GM18858 (cell line): ENCODE data around the gene AUNIP.
"Not testable (repeated sequence)": the region's sequence is repeated elsewhere in the genome, so short reads cannot be mapped to it uniquely, and the experiment has no call there.

Experiments
- ATAC-seq: cut with Tn5 transposase; IDR thresholded peaks from one replicate; pipeline ENCODE4 v1.9.1; 2021; ENCODE audit not compliant: unreplicated experiment

AUNIP gene

DNA sequence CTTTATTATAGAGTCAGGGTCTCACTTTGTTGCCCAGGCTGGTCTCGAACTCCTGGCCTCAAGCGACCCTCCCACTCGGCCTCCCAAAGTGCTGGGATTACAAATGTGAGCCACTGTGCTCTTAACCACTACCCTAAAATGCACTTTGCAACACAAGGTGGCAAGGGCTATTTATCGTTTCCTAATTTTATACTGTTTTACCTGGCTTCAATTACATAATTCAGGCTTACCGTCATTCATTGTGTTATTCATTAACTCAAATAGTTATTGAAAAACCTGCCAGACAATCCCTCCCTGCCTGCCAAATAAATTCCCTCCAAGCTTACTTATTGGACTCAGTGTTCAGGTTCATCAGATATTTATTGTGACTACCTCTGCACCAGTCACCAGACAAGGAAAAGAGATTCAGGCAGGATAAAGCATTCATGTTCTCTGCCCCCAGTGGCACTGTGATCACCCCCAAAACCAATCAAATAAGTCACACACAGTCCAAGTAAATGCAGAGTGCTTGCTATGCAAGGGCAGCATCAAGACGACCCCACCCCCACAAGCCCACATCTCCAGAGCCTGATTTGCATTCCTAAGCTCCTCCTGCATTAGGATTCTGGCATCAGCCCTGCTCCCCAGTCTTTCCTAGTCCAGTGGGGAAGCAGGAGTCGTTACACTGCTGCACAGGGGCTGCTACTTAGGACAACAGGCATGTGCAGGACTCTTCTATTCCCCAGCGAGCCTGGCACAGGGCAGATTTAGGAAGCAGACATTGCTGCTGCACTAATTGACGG, 8.1 kb upstream of the AUNIP start:
- ATAC-seq, result no peak

DNA sequence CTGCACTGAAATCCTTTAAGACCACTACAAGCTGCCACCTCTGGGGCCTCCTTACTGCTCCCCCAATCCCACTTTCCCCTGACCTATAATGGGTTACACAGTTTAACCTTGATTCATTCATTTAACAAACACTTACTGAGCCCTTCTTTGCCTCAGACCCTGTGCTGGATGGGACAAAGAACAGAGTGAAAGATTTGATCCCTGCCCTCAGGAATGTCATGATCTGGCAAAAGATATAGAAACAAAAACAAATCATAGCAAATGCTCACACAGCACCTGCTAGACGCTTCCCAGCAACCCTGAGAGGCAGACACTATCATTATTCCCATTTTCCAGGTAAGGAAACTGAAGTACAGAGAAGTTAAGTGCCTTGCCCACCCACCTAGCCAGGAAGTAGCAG, 7.0 kb upstream of the AUNIP start:
- ATAC-seq, result no peak

DNA sequence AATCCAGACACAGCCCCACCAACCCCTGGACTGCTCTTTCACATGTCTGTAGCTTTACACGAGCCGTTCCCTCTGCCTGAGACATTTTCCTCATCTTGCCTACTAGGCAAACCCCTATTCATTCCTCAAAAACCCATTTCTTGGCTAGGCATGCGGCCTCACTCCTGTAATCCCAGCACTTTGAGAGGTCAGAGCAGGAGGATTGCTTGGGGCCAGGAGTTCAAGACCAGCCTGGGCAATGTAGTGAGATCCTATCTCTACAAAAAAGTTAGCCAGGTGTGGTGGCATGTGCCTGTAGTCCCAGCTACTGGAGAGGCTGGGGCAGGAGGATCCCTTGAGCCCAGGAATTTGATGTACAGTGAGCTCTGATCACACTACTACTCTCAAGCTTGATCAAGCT, 5.2 kb upstream of the AUNIP start:
- ATAC-seq, result no peak

DNA sequence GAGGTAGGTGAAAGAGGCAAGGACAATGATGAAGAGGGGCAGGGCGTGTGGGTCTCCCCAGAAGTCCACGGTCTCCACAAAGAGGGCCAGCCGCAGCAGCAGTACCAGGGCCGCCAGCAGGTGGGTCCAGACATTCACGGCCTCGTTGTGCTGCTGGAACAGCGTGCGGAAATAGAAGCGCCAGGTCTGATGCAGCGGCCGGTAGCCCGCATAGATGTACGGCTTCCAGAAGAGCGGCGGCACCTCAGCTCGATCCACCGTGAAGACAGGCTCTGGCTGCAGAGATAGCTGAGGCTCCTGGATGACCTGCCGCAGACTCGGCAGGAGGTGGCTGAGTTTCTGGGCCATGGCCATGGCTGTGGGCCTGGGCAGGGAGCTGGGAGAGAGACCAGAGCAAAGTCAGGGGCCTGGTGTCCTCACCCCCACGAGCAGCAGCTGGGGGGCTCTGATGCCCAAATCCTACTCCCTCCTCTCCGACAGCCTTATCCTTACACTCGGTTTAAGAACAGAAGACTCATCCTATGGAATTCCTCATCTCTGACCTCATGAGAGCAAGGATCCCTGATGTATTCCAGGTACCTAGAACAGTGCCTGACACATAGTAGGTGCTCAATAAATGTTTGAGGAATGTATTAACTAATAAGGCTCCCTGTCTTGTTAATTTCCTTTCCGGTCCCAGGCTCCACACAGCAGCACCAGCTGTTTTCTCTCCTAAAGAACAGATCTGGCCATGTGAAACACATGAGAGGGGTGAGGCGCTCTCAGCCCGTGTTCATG, 4.4 kb upstream of the AUNIP start:
- ATAC-seq, result no peak

DNA sequence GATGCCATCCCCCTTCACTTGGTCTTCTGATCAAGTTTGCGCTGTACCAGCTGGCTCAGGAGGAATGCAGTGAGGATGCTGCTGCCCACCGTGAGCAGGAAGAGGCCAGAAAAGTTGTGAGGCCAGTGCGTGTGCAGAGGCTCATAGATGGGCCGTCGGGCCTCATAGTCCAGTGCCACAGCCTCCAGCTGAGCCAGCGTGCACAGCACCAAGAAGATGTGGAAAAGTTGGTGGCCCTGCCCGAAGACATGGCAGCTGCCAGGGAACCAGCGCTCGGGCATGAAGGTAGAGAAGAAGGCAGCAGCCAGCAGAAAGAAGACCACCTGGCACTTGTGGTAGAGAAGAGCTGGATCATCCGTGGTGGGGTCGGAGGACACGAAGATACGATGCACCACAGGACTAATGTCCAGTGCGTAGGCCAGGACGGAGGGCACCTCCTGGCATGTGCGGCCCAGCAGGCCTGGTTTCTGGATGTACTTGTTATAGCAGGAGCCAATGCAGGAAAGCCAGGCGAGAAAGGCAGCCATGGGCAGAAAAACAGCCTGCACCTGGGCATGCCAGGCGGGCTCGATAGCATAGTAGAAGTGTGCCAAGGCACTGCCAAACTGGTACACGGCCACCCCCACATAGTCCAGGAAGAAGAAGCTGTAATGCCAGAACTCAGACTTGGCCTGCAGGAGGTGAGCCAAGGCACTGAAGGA, 3.7 kb upstream of the AUNIP start:
- no peak for ATAC-seq

DNA sequence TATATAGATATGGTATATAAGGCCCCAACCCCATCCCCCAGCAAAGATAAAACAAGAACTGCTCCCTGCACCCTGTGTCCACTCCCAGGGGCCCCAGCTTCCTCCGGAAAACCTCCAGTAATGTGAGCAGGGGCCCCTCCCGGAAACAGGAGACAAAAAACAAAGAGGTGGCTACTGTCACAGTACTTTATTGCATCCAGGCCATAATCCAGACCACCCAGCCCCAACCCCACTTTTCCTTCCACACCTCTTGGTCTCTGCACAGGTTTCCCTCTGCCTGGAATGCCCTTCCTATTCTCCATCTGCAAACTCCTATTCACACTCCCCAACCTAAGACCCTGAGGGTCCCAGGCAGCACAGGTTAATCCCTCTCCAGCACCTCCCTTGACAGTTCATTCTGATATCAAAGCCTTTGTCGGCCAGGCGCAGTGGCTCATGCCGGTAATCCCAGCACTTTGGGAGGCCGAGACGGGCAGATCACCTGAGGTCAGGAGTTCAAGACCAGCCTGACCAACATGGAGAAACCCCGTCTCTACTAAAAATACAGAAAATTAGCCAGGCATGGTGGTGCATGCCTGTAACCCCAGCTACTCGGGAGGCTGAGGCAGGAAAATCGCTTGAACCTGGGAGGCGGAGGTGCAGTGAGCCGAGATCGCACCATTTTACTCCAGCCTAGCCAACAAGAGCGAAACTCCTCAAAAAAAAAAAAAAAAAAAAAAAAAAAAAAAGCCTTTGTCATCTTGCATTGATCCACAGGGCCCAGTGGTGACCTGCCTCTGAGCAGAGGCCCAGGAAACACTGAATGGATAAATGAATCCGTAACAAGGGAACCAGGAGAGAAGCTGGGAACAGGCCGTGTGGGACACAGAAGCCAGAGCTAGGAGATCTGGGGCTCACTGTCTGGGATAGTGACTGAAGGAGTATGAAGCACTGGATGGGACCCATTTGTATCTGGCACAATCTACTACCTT, 2.3 kb upstream of the AUNIP start:
- ATAC-seq, result no peak

DNA sequence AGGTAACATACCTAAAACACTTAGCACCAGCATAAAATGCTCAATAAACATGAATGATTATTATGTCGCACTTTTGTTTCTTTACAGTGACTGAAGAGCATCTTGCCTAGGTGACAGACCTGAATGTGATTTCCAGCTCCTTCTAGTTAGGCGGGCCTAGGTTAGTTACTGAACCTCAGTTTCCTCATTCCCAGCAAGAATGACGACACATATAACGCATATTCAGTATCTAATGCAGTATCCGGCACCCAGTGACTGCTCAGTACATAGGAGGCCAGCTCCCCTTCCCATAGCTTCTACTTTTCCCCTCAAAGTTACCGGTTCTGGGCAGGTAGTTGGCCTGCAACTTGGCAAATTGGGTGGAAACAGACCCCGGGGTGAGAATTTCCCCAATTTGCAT, 763 bp downstream of the AUNIP start:
- no peak for ATAC-seq

DNA sequence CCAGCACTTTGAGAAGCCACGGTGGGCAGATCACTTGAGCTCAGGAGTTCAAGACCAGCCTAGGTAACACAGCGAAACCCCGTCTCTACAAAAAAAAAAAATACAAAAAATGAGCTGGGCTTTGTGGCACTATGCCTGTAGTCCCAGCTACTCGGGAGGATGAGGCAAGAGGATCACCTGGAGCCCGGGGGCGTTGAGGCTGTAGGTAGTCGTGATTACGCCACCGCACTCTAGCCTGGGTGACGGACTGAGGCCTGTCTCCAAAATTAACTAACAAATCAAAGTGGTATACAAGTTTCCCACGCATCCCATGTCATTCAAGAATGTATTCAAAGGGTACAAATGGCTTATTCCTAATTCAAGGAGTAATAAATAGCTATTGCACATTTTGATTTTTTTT, 2.4 kb downstream of the AUNIP start:
- no peak for ATAC-seq

DNA sequence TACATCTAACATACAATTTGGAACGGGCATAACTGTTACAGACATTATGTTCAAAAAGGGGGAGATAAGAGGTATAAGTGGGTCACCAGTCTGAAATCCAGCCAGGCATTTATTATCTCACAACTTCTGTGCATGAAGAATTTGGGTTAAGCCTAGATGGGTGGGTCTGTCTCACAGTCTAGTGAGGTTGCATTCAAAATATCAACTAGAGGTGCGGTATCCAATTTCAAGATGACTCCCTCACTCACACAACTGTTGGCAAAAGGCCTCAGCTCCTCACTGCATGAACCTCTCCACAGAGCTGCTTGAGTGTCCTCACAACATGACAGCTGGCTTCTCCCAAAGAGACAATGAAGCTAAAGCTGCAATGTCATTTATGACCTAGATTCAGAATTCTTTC, 4.7 kb downstream of the AUNIP start:
- ATAC-seq, result no peak

DNA sequence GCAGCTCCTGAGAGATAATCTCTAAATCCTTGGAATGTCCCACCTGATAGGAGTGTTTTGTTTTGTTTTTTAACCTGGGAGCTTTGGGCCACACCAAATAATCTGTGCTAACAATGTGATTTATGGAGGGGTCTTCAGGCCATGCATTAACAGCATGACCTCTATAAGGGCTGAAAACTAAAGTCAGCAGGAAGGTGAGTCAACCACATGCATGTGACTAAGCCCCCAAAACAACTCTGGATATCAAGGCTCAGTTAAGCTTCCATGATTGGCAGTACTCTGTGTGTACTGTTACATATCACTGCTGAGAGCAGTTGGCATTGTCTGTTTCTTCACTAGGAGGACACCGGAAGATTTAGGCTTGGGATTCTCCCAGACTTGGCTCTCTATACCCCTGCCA, 10.7 kb downstream of the AUNIP start:
- ATAC-seq, result no peak

DNA sequence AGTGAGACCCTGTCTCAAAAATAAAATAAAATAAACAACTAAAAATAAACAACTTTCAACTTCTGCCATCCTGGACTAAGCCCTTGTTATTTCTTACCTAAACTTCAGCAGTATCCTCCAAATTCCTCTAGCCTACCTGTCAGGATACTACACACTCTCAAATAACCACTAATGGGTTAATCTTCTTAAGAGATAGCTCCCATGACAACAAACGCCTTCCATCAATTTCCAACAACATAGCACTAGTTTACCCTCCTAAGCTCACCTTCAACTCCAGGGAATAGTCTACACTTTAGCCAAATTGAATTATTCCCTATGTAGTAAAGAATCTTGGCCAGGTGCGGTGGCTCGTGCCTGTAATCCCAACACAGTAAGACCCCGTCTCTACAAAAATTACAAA, 11.3 kb downstream of the AUNIP start:
- no peak for ATAC-seq

DNA sequence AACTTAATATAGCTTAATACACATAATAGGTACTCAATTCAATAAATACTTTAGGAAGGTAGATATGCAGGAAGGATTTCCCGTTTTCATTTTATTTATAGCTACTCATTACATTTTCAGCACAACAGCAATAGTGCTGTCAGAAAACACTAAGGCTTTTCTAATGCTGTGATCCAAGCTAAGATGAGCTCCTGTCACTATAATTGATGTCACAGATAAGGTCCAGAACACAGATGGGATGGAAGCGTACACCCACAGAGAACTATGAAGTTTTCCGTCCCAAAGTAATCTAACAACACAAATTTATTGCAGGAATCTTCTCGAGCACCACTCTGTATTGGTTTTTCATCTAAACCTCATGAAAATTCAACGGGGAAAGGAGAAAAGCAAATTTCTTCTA, 13.6 kb downstream of the AUNIP start:
- ATAC-seq, result no peak

DNA sequence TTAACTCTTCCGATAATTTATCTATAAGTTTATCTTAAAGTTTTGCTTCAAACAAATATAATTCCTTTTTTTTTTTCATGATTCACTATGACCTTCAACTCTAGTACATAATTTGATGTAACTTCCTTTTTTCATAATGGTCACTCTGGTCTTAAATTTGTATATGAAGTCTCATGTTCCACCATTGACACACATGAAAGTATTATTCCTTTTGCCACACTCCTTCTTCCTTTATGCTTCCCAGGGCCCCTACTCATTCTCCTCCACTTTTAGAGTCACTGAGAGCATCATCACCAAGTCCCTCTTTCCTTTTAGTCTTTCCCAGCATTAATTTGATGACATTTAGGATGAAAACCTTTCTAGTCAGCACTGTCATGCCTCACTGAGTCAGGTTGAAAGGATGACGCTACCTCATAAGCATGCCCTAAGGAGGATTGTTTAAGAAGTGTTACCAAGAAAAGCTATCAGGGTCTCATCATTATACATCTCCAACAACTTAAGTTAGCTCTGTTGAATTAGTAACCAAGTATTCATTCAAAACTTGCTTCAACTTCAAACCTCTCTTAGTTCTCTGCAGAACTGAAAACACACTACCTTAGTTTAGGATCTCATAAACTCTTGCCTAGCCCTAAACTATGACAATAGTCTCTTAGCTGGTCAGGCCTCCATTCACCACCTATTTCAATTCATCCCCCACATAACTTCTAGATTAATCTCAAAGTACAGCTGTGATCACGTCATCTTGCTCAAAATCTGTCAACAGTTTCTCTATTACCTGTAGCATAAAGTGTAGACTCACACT, 14.5 kb downstream of the AUNIP start:
- no peak for ATAC-seq

DNA sequence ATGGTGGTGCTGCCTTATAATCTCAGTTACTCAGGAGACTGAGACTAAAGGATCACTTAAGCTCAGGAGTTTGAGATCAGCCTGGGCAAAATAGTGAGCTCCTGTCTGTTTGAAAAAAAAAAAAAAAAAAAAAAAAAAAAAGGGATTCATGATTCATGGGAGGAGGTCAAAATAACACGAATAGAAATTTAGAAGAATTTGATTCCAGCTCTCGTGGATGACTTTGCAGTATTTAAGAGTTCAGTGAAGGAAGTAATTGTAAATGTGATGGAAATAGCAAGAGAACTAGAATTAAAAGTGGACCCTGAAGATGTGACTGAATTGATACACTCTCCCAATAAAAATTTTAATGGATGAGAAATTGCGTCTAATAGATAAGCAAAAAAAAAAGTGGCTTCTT, 15.8 kb downstream of the AUNIP start:
- ATAC-seq, result no peak

DNA sequence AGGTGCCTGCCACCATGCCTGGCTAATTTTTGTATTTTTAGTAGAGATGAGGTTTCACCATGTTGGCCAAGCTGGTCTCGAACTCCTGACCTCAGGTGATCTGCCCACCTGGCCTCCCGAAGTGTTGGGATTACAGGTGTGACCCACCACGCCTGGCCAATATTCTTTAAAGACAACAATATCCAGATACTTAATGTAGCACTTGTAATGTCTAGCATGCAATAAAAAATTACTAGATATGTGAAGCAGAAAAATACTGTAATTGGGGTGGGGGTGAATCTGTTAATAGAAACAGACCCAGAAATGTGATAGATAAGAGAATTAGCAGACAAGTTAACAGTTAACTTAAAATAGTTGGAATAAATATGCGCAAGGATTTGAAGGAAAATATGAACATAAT, 19.4 kb downstream of the AUNIP start:
- ATAC-seq, result not testable (repeated sequence)

DNA sequence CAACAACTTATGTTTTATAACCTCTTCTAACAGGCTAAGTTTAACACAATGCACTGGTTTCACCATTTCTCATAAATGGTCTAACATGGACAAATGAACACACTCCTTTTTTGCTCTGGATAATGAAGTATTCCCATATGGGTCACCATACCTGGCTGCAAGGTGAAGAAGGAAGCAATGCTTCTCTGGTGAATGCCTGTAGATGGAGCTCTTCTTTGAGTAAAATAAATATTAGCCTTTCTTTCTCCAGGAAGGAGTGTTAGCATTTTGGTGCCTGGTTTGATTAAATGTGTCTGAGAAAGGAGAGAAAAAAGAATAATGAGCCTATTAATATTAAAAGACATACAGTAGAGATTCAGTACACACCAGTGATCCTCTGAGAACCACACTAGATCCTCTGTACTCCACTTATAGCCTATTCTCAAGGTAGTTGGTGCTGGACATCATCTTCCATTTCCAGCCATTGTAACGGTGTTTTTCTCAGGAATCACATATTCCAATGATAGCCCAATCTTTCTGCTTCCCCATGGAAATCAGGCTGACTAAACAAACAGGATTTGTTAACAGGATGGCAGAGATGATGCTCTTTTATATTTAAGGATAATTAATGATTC, 21.9 kb downstream of the AUNIP start:
- ATAC-seq, result no peak

DNA sequence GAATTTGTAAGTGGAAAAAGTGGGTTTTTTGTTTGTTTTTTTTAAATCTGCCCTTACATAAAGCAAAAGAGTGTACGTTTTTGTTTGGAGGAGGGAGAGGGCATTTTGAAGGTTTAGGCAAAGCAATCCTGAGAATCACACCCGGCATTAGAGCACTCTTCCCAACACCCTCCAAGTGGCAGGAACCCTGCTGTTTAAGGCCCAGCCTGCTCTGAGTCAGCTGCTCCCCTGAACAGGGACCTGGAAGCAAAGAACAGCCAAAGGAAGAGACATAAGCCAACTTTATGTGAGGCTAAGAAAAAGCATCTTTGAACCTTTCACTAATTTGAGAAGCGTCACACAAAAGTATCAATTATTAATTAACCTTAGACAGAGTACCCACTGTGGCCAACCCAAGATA, 22.6 kb downstream of the AUNIP start:
- no peak for ATAC-seq

DNA sequence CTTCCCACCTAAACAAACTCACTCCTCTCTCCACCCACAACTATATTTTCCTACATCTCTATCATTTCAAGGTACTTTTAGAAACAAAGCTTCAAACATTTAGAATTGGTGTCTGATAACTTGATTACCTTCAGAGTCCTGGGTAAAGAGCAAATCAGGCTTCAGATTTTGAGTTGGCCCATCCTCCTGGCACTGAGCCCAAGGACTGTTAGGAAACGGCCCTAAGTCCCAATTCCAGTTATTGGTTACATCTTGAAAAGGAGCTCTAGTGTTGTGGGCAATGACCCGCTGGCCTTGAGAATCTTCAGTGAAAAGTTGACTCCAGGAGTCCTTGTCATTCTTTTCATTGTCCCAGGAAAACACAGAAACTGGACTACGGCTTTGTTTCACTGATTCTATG, 24.4 kb downstream of the AUNIP start:
- ATAC-seq, result no peak

DNA sequence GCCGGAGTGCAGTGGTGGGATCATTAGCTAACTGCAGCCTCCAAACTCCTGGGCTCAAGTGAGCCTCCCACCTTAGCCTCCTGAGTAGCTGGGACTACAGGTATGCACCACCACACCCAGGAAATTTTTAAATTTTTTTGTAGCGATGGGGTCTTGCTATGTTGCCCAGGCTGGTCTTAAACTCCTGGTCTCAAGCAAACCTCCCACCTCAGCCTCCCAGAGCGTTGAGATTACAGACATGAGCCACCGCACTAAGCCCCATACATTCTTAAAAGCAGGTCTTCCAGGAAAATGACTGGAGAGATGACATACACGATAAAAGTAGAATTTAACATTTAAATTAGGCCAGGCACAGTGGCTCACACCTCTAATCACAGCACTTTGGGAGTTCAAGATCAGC, 26.1 kb downstream of the AUNIP start:
- no peak for ATAC-seq
